HG02571 (cell line): Measurements from ENCODE around the gene TRIM9.

Source experiments
- ATAC-seq: cut with Tn5 transposase; IDR thresholded peaks from one replicate; pipeline ENCODE4 v1.9.1; 2021; ENCODE audit warnings: mild to moderate bottlenecking, moderate library complexity; ENCODE audit not compliant: unreplicated experiment

Gene TRIM9

DNA sequence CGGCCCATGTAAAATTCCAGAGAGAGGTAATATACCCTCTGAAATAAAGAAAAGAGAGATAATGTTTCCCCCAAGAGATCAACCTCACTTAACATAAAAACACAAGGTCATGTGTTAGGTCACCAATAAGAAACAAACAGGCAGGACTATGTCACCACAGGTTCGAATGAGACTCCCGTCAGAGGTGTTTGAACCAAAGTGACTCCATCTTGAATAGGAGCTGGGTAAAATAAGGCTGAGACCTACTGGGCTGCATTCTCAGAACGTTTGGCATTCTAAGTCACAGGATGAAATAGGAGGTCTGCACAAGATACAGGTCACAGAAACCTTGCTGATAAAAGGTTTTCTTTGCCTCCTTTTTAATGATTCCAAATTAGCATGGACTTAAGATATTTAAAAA is 157.1 kb downstream of the TRIM9 start:
- ATAC-seq, result no peak

DNA sequence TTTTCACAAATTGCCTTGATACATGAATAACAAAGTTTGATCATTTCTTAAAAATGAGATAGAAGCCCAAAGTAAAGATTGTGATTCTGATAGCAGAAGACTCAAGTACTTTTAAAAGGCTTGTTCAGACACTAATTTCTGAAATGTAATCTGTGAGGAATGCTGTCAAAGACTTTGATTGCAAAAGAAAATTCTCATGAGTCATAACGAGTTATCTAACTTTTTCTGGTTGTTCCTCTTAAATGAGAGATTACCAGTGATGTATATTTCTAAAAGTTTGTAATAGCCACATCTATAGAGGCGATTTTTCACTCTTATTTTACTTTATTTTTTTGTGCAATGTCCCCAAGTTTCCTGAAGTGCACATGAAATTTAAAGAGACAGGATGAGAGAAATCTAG is 157.6 kb downstream of the TRIM9 start:
- ATAC-seq, result no peak

DNA sequence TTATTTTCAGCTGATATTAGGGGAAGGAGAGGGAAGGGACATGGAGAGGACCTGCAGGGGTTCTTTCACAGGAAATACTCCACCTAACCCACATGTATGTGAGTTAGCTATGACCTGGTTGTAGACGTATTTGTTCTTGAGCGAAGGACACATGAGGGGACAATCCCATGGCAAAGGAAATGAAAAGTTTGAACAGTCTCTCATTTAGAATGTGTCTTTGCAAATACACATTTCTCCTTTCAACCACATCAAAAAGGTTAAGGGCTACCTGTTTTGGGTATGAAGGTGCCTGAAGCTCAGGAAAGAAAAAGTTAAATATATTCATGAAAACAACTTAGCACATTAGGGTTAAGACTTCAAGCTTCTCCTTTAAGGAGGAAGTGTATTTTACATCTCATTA is 158.0 kb downstream of the TRIM9 start:
- ATAC-seq, result no peak

DNA sequence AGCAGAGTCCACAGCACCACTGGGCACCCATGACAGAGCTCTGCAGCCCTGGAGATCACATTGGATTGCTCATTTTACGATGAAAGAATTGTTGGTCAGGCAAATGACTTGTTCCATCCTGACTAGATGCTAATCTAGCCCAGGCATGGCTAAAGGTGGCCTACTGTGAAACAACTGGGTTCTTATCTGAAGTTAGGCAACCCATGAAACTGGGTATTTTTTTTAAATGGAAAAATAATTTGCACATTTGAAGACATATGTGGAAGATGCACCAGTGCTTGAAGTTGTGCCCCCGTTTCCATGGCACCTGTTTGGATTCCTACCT is 158.9 kb downstream of the TRIM9 start:
- no peak for ATAC-seq

DNA sequence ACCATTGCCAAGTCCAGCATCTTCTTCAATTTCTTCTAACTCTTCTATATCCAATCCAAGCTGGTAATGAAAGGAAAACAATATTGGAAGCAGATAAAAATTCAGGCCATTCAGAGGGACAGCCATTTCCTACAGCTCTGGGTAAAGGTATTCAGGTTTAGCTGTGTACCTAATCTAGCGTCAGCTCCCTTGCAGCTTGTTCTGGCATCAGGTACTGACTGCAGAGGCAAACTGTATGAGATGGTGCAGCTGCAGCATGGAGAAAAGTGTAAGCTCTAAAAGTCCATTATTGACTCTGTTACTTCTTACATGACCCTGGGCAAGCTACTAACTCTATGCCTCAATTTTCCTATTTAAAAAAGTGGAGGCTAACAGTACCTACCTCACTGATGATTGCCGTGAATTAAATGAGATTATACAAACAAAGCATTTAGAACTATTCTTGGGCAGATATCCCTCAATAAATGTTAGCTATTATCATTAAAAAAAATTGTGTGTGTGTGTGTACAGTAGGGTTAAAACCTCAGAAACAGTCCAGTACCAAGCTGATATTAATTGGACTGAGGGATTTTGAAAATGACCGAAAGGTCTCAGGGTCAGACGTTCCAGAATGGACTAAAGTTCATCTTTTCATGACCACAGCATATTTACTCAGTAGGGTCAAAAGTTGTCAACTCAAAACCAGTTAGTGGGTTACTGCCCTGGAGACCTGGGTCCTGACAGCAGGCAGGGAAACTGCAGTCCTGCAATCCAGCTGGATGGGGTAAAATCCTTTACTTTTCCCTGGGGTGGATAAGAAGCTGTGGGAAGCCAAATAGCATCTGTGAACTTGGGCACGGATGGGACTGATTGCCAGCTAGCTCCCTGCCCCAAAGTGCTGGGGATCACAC is 159.5 kb downstream of the TRIM9 start:
- no peak for ATAC-seq

DNA sequence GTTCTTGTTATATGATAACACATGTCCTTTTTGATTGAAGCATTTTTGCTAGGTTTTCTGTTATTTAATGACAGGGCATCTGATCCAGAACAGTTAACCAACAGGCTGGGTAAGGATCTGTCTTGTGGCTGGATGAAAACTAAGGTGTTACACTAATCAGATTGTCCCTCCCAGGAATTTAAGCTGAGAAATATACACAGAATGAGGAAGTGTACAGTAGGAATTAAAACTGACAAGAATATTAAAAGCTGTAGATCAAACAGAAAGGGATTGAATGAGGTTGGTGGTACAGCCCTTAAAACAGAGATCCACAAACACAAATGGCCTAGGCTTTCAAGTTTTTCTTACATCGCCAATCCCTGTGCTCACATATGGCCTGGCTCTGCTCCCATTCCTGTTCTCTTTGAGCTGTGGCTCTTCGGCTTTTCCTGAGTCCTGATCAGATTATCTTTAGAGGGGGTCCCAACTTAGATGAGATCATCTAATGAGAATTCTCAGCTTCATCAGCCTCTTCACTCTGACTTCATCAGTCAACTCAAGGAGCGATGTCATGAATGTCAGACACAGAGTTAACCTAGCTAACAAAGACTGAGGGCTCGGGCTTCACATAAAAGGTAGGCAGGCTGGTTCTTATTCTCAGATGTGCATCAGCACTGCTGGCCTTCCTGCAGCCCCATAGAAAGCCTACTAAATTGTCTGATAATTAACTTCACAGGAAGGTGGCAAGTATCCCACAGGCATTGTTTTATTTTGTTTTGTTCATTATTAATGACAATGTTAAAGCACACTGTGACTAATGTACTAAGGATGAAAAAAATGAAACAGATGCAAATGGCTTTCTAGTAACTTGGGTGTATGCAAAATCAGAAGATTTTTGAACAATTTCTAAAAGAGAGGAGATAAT is 162.1 kb downstream of the TRIM9 start:
- ATAC-seq, result no peak

DNA sequence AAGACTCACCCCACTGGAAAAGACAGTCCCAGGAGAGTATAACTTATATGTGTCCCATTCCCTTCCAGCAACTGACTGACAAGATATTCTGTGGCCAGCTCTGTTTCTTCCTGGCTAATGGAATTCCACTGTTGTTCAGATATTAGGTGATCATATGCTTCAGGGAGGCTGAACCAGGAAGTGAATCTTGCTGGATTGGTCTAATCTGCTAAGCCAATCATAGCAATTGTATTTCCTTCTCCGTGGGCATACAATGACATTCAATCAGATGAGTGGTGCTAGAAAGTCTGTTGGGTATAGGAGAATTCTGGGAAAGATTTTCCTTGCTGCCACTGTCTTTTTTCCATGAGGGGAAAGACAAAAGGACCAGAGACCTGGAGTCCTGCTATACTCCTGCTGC is 162.7 kb downstream of the TRIM9 start:
- ATAC-seq, result no peak

DNA sequence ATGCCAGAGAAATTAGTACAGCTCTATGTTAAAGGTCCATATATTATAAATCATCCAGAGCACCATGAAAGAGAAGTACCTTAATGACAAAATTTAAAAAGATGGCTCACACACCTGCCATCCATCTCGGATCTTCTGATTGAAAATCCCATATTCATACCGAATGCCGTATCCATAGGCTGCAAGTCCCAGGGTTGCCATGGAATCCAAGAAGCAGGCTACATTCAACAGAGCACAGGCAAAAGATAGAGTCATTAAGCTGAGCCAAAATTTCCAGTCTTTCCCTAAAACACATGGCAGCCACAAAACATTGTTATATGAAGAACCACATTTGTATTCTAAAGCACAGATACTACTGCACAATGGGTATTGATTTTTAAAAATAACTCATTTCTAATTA is 163.3 kb downstream of the TRIM9 start:
- no peak for ATAC-seq

DNA sequence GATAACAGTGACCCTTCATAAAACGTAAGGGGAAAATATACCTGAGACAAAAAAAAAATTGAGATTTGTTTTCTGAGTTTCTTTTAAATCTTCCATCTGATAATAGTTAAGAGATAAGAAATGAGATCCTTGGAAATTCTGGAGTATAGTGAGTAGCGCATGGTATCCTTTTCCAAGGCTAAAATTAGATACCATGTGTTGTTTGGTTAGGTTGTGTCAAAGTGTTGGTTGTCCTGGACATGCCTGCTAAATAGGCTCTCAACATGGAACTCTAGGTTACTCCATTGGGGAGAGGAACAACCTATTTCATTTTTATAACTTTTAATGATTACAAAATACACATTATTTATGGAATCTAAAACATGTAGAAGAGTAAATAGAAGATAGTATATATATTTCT is 165.4 kb downstream of the TRIM9 start:
- ATAC-seq, result no peak

DNA sequence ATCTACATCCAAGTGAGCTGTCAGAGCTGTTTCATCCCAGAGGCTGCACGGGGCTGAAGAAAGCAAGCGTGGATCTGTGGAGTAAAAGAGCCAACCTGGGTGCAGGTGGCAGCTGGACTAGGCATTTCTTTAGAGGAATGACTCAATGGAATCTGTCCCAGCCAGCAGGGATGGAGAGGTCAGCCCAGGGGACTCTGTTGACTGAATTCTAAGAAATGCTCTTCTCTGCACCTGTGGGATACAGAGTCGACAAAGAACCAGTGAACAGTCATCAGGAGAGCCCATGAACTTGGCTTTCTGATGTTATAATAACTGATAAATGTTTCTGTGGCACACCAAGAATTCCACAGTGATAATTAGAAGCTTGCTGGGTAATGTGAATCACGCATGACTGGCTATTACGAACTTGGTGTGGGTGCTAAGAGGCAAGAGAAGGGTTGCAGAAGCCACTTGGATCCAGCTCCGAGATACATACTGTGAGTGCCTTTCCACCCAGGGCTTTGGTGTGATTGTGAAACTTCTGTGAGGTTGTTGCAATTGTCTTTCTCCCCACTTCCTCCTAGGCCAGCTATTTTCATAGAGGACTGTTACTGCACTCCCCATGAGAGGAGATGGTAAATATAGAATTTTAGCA is 166.8 kb downstream of the TRIM9 start:
- no peak for ATAC-seq

DNA sequence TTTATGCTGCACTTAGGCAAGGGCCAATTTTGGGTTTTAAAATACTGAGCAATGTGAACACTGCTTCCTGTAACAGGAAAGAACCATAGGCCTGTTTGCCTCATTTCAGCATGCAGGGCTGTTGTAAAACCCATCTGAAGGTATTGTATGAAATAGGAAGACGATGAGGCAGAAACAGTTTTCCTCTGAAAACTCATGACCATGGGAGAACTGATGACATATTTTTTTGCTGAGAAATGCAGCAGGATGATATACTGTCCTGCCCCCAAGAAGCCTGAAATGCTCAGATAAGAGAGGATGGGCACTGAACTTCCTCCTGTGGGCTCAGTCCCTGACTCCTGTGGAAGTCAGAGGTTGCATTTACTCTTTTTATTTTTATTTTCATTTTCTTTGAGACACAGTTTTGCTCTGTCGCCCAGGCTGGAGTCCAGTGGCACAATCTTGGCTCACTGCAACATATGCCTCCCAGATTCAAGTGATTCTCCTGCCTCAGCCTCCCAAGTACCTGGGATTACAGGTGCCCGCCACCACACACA is 168.0 kb downstream of the TRIM9 start:
- ATAC-seq, result no peak
